CD14-positive monocyte (primary cell): ENCODE measurements around the gene OSBP2. TPM values are rescaled to one million over a fixed set of nuclear protein-coding genes. Genes with fewer than 3 reads are reported as not detected.

Source experiments
- DNase-seq, 3 donors: peaks; one replicate each; pipeline ENCODE4 v3.0.0-alpha.2; 2011 to 2022
- H2AFZ ChIP-seq: 2 replicates; pipeline ENCODE4 v1.6.0; 2012; ENCODE audit warnings: mild to moderate bottlenecking, low read depth, low read length, inconsistent platforms; ENCODE audit not compliant: insufficient read depth, poor library complexity, severe bottlenecking
- H3K27ac ChIP-seq, 2 donors: 1 replicate in 1 of 2; 2 replicates in 1 of 2; pipeline ENCODE4 v1.5.1; 2012 to 2013; ENCODE audit warnings: low read length in 2 of 2, control low read depth in 1 of 2, inconsistent platforms in 1 of 2, low read depth in 1 of 2, mild to moderate bottlenecking in 1 of 2
- H3K27me3 ChIP-seq, 2 donors: one replicate each; pipeline versions ENCODE4 v1.6.0 to v1.6.1; 2011 to 2013; ENCODE audit warnings: low read length in 2 of 2; ENCODE audit not compliant: control insufficient read depth in 2 of 2, insufficient read depth in 2 of 2
- H3K36me3 ChIP-seq, 2 donors: replicated peaks in 1 of 2; 1 replicate in 1 of 2; 2 replicates in 1 of 2; pipeline versions ENCODE4 v1.5.1 to v1.6.1; 2012 to 2013; ENCODE audit warnings: low read length in 2 of 2, control low read depth in 1 of 2, inconsistent platforms in 1 of 2, mild to moderate bottlenecking in 1 of 2; ENCODE audit not compliant: insufficient read depth in 2 of 2, control insufficient read depth in 1 of 2
- H3K4me1 ChIP-seq, 2 donors: 1 replicate in 1 of 2; 2 replicates in 1 of 2; pipeline versions ENCODE4 v1.5.1 to v1.6.1; 2012 to 2013; ENCODE audit warnings: low read length in 2 of 2, control low read depth in 1 of 2, inconsistent platforms in 1 of 2, mild to moderate bottlenecking in 1 of 2, moderate library complexity in 1 of 2; ENCODE audit not compliant: insufficient read depth in 2 of 2, control insufficient read depth in 1 of 2
- H3K4me2 ChIP-seq: replicated peaks from 2 replicates; pipeline ENCODE3; 2012; ENCODE audit warnings: low read length, moderate library complexity, mild to moderate bottlenecking; ENCODE audit not compliant: poor library complexity, severe bottlenecking; ENCODE audit errors: extremely low read depth
- H3K4me3 ChIP-seq, 3 experiments: fragments of 200-600 bp in 1 of 3; sonication (generic) in 1 of 3; replicated peaks in 1 of 3; 1 replicate in 2 of 3; 2 replicates in 1 of 3; pipeline ENCODE4 v1.5.1; 2011 to 2013; ENCODE audit warnings: low read length in 3 of 3, mild to moderate bottlenecking in 3 of 3, control low read depth in 2 of 3, low read depth in 2 of 3, inconsistent platforms in 1 of 3, moderate library complexity in 1 of 3
- H3K79me2 ChIP-seq: 2 replicates; pipeline ENCODE4 v1.6.0; 2012; ENCODE audit warnings: mild to moderate bottlenecking, control low read depth, inconsistent platforms, low read length, moderate library complexity; ENCODE audit not compliant: insufficient read depth
- H3K9ac ChIP-seq: 2 replicates; pipeline ENCODE4 v1.6.0; 2017; ENCODE audit warnings: low read length, mild to moderate bottlenecking; ENCODE audit not compliant: insufficient read depth, poor library complexity, severe bottlenecking
- H3K9me3 ChIP-seq, 2 donors: replicated peaks in 1 of 2; 1 replicate in 1 of 2; 2 replicates in 1 of 2; pipeline versions ENCODE4 v1.5.1 to v1.6.1; 2012 to 2013; ENCODE audit warnings: low read length in 2 of 2, control low read depth in 1 of 2; ENCODE audit not compliant: control insufficient read depth in 1 of 2, insufficient read depth in 1 of 2
- H4K20me1 ChIP-seq: 2 replicates; pipeline ENCODE4 v1.6.0; 2012; ENCODE audit warnings: mild to moderate bottlenecking, low read length, control low read depth, moderate library complexity; ENCODE audit not compliant: insufficient read depth
- H3K27ac Mint-ChIP-seq, 7 donors: one replicate each; pipeline ENCODE4 v1.8.0; 2020; ENCODE audit warnings: mild to moderate bottlenecking in 7 of 7, mixed read lengths in 7 of 7, moderate library complexity in 6 of 7, inconsistent platforms in 2 of 7
- H3K27me3 Mint-ChIP-seq, 3 donors: one replicate each; pipeline ENCODE4 v1.8.0; 2021 to 2022; ENCODE audit warnings: low read depth in 3 of 3, mild to moderate bottlenecking in 3 of 3, mixed read lengths in 3 of 3, moderate library complexity in 3 of 3, inconsistent platforms in 1 of 3
- H3K36me3 Mint-ChIP-seq, 2 donors: one replicate each; pipeline ENCODE4 v1.8.0; 2020; ENCODE audit warnings: mixed read lengths in 2 of 2, inconsistent platforms in 1 of 2, mild to moderate bottlenecking in 1 of 2
- H3K4me1 Mint-ChIP-seq: one replicate; pipeline ENCODE4 v1.8.0; 2020; ENCODE audit warnings: mild to moderate bottlenecking, mixed read lengths
- H3K4me3 Mint-ChIP-seq, 2 donors: one replicate each; pipeline ENCODE4 v1.8.0; 2020; ENCODE audit warnings: mild to moderate bottlenecking in 2 of 2, mixed read lengths in 2 of 2, moderate library complexity in 1 of 2
- H3K9me3 Mint-ChIP-seq, 7 donors: one replicate each; pipeline ENCODE4 v1.8.0; 2020 to 2022; ENCODE audit warnings: mixed read lengths in 7 of 7, mild to moderate bottlenecking in 6 of 7, moderate library complexity in 6 of 7, inconsistent platforms in 2 of 7
- CTCF ChIP-seq: fragments of 200-600 bp; IDR thresholded peaks from one replicate; pipeline ENCODE4 v1.8.0; 2022; ENCODE audit warnings: antibody characterized with exemption, mild to moderate bottlenecking
- WGBS: methylation state at CpG from one replicate; pipeline ENCODE4 v1.1.5; 2013; ENCODE audit warnings: missing lambda C conversion rate; ENCODE audit not compliant: insufficient coverage; 5-methylcytosine and 5-hydroxymethylcytosine counted together
- intact Hi-C, 2 donors: fragments of 100-400 bp; cut with micrococcal nuclease; formaldehyde crosslinking; loops; one replicate each; pipeline versions ENCODE4 v1.15.0 to v1.15.1; 2023
- polyA plus RNA-seq, 3 donors: library from polyadenylated mRNA; depleted of rRNA in 1 of 3; unstranded in 2 of 3; stranded (reverse) in 1 of 3; fragments of 300-500 nt in 2 of 3; fragments of >200 nt in 1 of 3; fragmentation: Illumina TruSeq in 2 of 3; gene quantifications; 1 replicate in 2 of 3; 2 replicates in 1 of 3; pipeline ENCODE4 v1.2.3, GENCODE V29; 2012 to 2021

The OSBP2 gene
- polyA plus RNA-seq, 3 donors = 0.21 to 0.54 TPM; not detected in 1

- H3K4me3 Mint-ChIP-seq = no peak overlapping the region
- H3K36me3 Mint-ChIP-seq = no peaks in the 10 kb centered on the region
- TF ChIP-seq CTCF = no peak
- Histone ChIP-seq H3K79me2 (no peaks in the 10 kb centered on the region), H3K27ac (no peak overlapping the region), H3K4me1 (no peaks in the 10 kb centered on the region), H3K9ac (no peak overlapping the region), H3K27me3 (no peaks in the 10 kb centered on the region), H3K9me3 (no peaks in the 10 kb centered on the region), H2AFZ (no peak overlapping the region), H3K4me3 (no peak overlapping the region), H4K20me1 (no peaks in the 10 kb centered on the region), H3K4me2 (no peak overlapping the region), H3K36me3 (no peaks in the 10 kb centered on the region)
- H3K27ac Mint-ChIP-seq = no peak overlapping the region
- peaks cover 0 to 5% (median 2%) of the 10 kb centered on the region in 3 donors for H3K27me3 Mint-ChIP-seq
- intact Hi-C loops = no loop called here
- no peaks in the 10 kb centered on the region for H3K4me1 Mint-ChIP-seq
- 94% methylated on average over 18 of the region's 19 CpGs for WGBS
- peaks cover 0 to 7% (median 0%) of the 10 kb centered on the region in 7 donors for H3K9me3 Mint-ChIP-seq
- no peak for DNase-seq
Measured at GRCh38 chr22:30867746-30868662, 173.3 kb downstream of the OSBP2 start.

GRCh38 chr22:30868663-30869385 is 174.2 kb downstream of the OSBP2 start:
- H3K36me3 ChIP-seq = no peaks in the 10 kb centered on the region
- no peaks in the 10 kb centered on the region for H3K4me1 Mint-ChIP-seq
- no peak for DNase-seq
- H3K9ac ChIP-seq = no peak overlapping the region
- no peaks in the 10 kb centered on the region for H3K4me1 ChIP-seq
- intact Hi-C loops = no loop called here
- H3K9me3 ChIP-seq = no peaks in the 10 kb centered on the region
- no peak for TF ChIP-seq CTCF
- no peak overlapping the region for H3K27ac Mint-ChIP-seq
- WGBS = 29% methylated on average over 5 of the region's 12 CpGs
- no peaks in the 10 kb centered on the region for H4K20me1 ChIP-seq
- no peak overlapping the region for H3K4me2 ChIP-seq
- no peak overlapping the region for H3K27ac ChIP-seq
- H3K79me2 ChIP-seq = no peaks in the 10 kb centered on the region
- no peaks in the 10 kb centered on the region for H3K27me3 ChIP-seq
- no peak overlapping the region for H3K4me3 ChIP-seq
- no peaks in the 10 kb centered on the region for H3K36me3 Mint-ChIP-seq
- no peak overlapping the region for H2AFZ ChIP-seq
- no peak overlapping the region for H3K4me3 Mint-ChIP-seq
- peaks cover 0 to 7% (median 0%) of the 10 kb centered on the region in 7 donors for H3K9me3 Mint-ChIP-seq
- peaks cover 0 to 5% (median 2%) of the 10 kb centered on the region in 3 donors for H3K27me3 Mint-ChIP-seq
